ENCODE results near the gene TMCC2. TPM values are rescaled to one million over a fixed set of nuclear protein-coding genes. Genes with fewer than 3 reads are reported as not detected.
A peak's percentile ranks its signal among the peaks of the same experiment; 100 is the strongest.
"Not testable (repeated sequence)": the region's sequence is repeated elsewhere in the genome, so short reads cannot be mapped to it uniquely, and the experiment has no call there.

The TMCC2 gene
- total RNA-seq, 2 experiments from 2014 or later: 9.8 to 10.1 TPM

GRCh38 chr1:205285381-205286101, 57.8 kb downstream of the TMCC2 start:
- intact Hi-C loops (cut with micrococcal nuclease): loop anchor here (1.0 to 5.0 kb wide), 6 partner anchors 36 to 462 kb away; partner anchors contain the start of genes ELK4, NUAK2 and RBBP5
- peaks cover 68% of the 10 kb centered on the region for H3K4me1 Mint-ChIP-seq (ENCODE audit: low read depth)
- peak; percentile 66 for DNase-seq
- H3K36me3 Mint-ChIP-seq: no peaks in the 10 kb centered on the region
- POLR2A ChIA-PET: interaction anchor here (0.7 to 4.7 kb wide), 6 partner anchors 12 to 651 kb away, joined by 3 to 24 read pairs (median 5); partner anchors contain the start of gene NUAK2
- H3K27me3 Mint-ChIP-seq: no peaks in the 10 kb centered on the region
- H3K27ac Mint-ChIP-seq: peak overlapping the region; percentile 68
- peak overlapping the region; percentile 24 for H3K4me3 Mint-ChIP-seq
- H3K9me3 Mint-ChIP-seq: no peaks in the 10 kb centered on the region
- CTCF ChIA-PET: interaction anchor here (1.1 to 21.5 kb wide), 6 partner anchors 11 to 156 kb away, joined by 3 to 1370 read pairs (median 6); partner anchors contain the start of gene NUAK2

GRCh38 chr1:205286335-205286950, 58.7 kb downstream of the TMCC2 start:
- H3K36me3 Mint-ChIP-seq: no peaks in the 10 kb centered on the region
- H3K4me1 Mint-ChIP-seq (ENCODE audit: low read depth): peaks cover 70% of the 10 kb centered on the region
- peak overlapping the region; percentile 68 for H3K27ac Mint-ChIP-seq
- ChIA-PET POLR2A (interaction anchor here (0.9 to 4.7 kb wide), 6 partner anchors 13 to 165 kb away, joined by 3 to 24 read pairs (median 7); partner anchors contain the start of genes NUAK2 and RBBP5), CTCF (interaction anchor here (1.0 to 21.5 kb wide), 6 partner anchors 9 to 68 kb away, joined by 3 to 1370 read pairs (median 6); partner anchors contain the start of gene NUAK2)
- intact Hi-C loops (cut with micrococcal nuclease): loop anchor here (5.0 kb wide), 3 partner anchors 164 to 461 kb away; partner anchors contain the start of genes ELK4 and RBBP5
- DNase-seq: peak; percentile 90
- H3K9me3 Mint-ChIP-seq: no peaks in the 10 kb centered on the region
- no peaks in the 10 kb centered on the region for H3K27me3 Mint-ChIP-seq
- H3K4me3 Mint-ChIP-seq: peak overlapping the region; percentile 24

- no peak for DNase-seq
- H3K27ac Mint-ChIP-seq: peak overlapping the region; percentile 77
- CTCF ChIA-PET: interaction anchor here (1.0 to 21.5 kb wide), 5 partner anchors 8 to 67 kb away, joined by 3 to 1370 read pairs (median 6); partner anchors contain the start of gene NUAK2
- H3K9me3 Mint-ChIP-seq: no peaks in the 10 kb centered on the region
- H3K27me3 Mint-ChIP-seq: no peaks in the 10 kb centered on the region
- intact Hi-C loops (cut with micrococcal nuclease): loop anchor here (5.0 kb wide), 3 partner anchors 165 to 460 kb away; partner anchors contain the start of genes ELK4 and RBBP5
- H3K4me1 Mint-ChIP-seq (ENCODE audit: low read depth): peaks cover 74% of the 10 kb centered on the region
- POLR2A ChIA-PET: interaction anchor here (1.3 to 4.7 kb wide), 4 partner anchors 27 to 166 kb away, joined by 3 to 24 read pairs (median 14); partner anchors contain the start of genes NUAK2 and RBBP5
- no peak overlapping the region for H3K4me3 Mint-ChIP-seq
- H3K36me3 Mint-ChIP-seq: no peaks in the 10 kb centered on the region
These were observed 59.3 kb downstream of the TMCC2 start for GRCh38 chr1:205287076-205287475.

- ChIA-PET POLR2A (interaction anchor here (0.6 to 4.7 kb wide), 8 partner anchors 8 to 1557 kb away, joined by 3 to 24 read pairs (median 4); partner anchors contain the start of genes NUAK2 and RBBP5), CTCF (interaction anchor here (1.0 to 21.5 kb wide), 6 partner anchors 9 to 198 kb away, joined by 3 to 1370 read pairs (median 4); partner anchors contain the start of gene NUAK2)
- no peaks in the 10 kb centered on the region for H3K27me3 Mint-ChIP-seq
- H3K4me1 Mint-ChIP-seq (ENCODE audit: low read depth): peaks cover 67% of the 10 kb centered on the region
- H3K27ac Mint-ChIP-seq: peak overlapping the region; percentile 77
- H3K36me3 Mint-ChIP-seq: no peaks in the 10 kb centered on the region
- peak; percentile 90 for DNase-seq
- peak overlapping the region; percentile 14 for H3K4me3 Mint-ChIP-seq
- intact Hi-C loops (cut with micrococcal nuclease): loop anchor here (1.0 to 5.0 kb wide), 5 partner anchors 15 to 459 kb away; partner anchors contain the start of genes ELK4 and RBBP5
- H3K9me3 Mint-ChIP-seq: no peaks in the 10 kb centered on the region
These were observed 60.2 kb downstream of the TMCC2 start for GRCh38 chr1:205287767-205288559.

GRCh38 chr1:205291596-205291995, 63.9 kb downstream of the TMCC2 start:
- Mint-ChIP-seq H3K27ac (no peak overlapping the region), H3K27me3 (no peaks in the 10 kb centered on the region), H3K36me3 (no peaks in the 10 kb centered on the region), H3K4me3 (no peak overlapping the region), H3K9me3 (no peaks in the 10 kb centered on the region), H3K4me1 (ENCODE audit: low read depth) (peaks cover 51% of the 10 kb centered on the region)
- peak; percentile 31 for DNase-seq
- CTCF ChIA-PET: interaction anchor here (3.3 kb wide), 1 partner anchor 33 kb away, joined by 11 read pairs; no protein-coding TSS in a partner anchor
- POLR2A ChIA-PET: no interaction called here
- intact Hi-C loops (cut with micrococcal nuclease): no loop called here

GRCh38 chr1:205293350-205294074, 65.8 kb downstream of the TMCC2 start:
- intact Hi-C loops (cut with micrococcal nuclease): no loop called here
- Mint-ChIP-seq H3K27me3 (no peaks in the 10 kb centered on the region), H3K27ac (no peak overlapping the region), H3K4me1 (ENCODE audit: low read depth) (peaks cover 40% of the 10 kb centered on the region), H3K36me3 (no peaks in the 10 kb centered on the region), H3K9me3 (no peaks in the 10 kb centered on the region), H3K4me3 (no peak overlapping the region)
- CTCF ChIA-PET: interaction anchor here (1.2 to 3.6 kb wide), 4 partner anchors 13 to 32 kb away, joined by 3 to 21 read pairs (median 8); no protein-coding TSS in a partner anchor
- DNase-seq: no peak
- POLR2A ChIA-PET: no interaction called here

- intact Hi-C loops (cut with micrococcal nuclease): no loop called here
These were observed 66.6 kb downstream of the TMCC2 start for GRCh38 chr1:205294175-205294917.

GRCh38 chr1:205294934-205295333, 67.2 kb downstream of the TMCC2 start:
- no peaks in the 10 kb centered on the region for H3K9me3 Mint-ChIP-seq
- intact Hi-C loops (cut with micrococcal nuclease): no loop called here
- POLR2A ChIA-PET: no interaction called here
- DNase-seq: no peak
- H3K27ac Mint-ChIP-seq: no peak overlapping the region
- no peaks in the 10 kb centered on the region for H3K27me3 Mint-ChIP-seq
- peaks cover 38% of the 10 kb centered on the region for H3K4me1 Mint-ChIP-seq (ENCODE audit: low read depth)
- no peak overlapping the region for H3K4me3 Mint-ChIP-seq
- H3K36me3 Mint-ChIP-seq: no peaks in the 10 kb centered on the region
- CTCF ChIA-PET: interaction anchor here (0.9 to 3.6 kb wide), 4 partner anchors 8 to 26 kb away, joined by 3 to 21 read pairs (median 4); no protein-coding TSS in a partner anchor

More at GRCh38 chr1:205294175-205294917, 66.6 kb downstream of the TMCC2 start:
- CTCF ChIA-PET: interaction anchor here (1.2 to 3.6 kb wide), 4 partner anchors 14 to 31 kb away, joined by 3 to 21 read pairs (median 8); no protein-coding TSS in a partner anchor
- H3K27me3 Mint-ChIP-seq: no peaks in the 10 kb centered on the region
- H3K4me1 Mint-ChIP-seq (ENCODE audit: low read depth): peaks cover 38% of the 10 kb centered on the region
- H3K36me3 Mint-ChIP-seq: no peaks in the 10 kb centered on the region
- H3K9me3 Mint-ChIP-seq: no peaks in the 10 kb centered on the region
- POLR2A ChIA-PET: no interaction called here
- H3K27ac Mint-ChIP-seq: no peak overlapping the region
- DNase-seq: no peak
- H3K4me3 Mint-ChIP-seq: no peak overlapping the region

- H3K36me3 Mint-ChIP-seq: peaks cover 2% of the 10 kb centered on the region
- H3K27ac Mint-ChIP-seq: no peak overlapping the region
- DNase-seq: no peak
- peaks cover 40% of the 10 kb centered on the region for H3K4me1 Mint-ChIP-seq (ENCODE audit: low read depth)
- H3K27me3 Mint-ChIP-seq: no peaks in the 10 kb centered on the region
- intact Hi-C loops (cut with micrococcal nuclease): no loop called here
- POLR2A ChIA-PET: no interaction called here
- H3K4me3 Mint-ChIP-seq: no peak overlapping the region
- H3K9me3 Mint-ChIP-seq: no peaks in the 10 kb centered on the region
- CTCF ChIA-PET: interaction anchor here (0.7 to 3.6 kb wide), 3 partner anchors 22 to 234 kb away, joined by 3 to 21 read pairs (median 4); no protein-coding TSS in a partner anchor
These were observed 68.4 kb downstream of the TMCC2 start for GRCh38 chr1:205296154-205296553.

- POLR2A ChIA-PET; H3K27ac Mint-ChIP-seq; H3K36me3 Mint-ChIP-seq; H3K4me3 Mint-ChIP-seq; H3K9me3 Mint-ChIP-seq; H3K27me3 Mint-ChIP-seq; intact Hi-C loops (cut with micrococcal nuclease); DNase-seq: not testable (repeated sequence)
- peaks cover 37% of the 10 kb centered on the region for H3K4me1 Mint-ChIP-seq (ENCODE audit: low read depth)
- CTCF ChIA-PET: interaction anchor here (1.0 to 1.7 kb wide), 3 partner anchors 24 to 38 kb away, joined by 4 to 13 read pairs (median 6); no protein-coding TSS in a partner anchor
These were observed 69.9 kb downstream of the TMCC2 start for GRCh38 chr1:205297546-205298177.

Measured in activated CD4-positive, alpha-beta memory T cell treated with anti-CD3 and anti-CD28 coated beads for 36 hours (primary cell).